ENCODE data around the gene DNMT3L. TPM values are rescaled to one million over a fixed set of nuclear protein-coding genes. Genes with fewer than 3 reads are reported as not detected.

DNMT3L gene
- total RNA-seq, 2 donors from 2014 or later: not detected

- TF ChIP-seq, protein P1, sequence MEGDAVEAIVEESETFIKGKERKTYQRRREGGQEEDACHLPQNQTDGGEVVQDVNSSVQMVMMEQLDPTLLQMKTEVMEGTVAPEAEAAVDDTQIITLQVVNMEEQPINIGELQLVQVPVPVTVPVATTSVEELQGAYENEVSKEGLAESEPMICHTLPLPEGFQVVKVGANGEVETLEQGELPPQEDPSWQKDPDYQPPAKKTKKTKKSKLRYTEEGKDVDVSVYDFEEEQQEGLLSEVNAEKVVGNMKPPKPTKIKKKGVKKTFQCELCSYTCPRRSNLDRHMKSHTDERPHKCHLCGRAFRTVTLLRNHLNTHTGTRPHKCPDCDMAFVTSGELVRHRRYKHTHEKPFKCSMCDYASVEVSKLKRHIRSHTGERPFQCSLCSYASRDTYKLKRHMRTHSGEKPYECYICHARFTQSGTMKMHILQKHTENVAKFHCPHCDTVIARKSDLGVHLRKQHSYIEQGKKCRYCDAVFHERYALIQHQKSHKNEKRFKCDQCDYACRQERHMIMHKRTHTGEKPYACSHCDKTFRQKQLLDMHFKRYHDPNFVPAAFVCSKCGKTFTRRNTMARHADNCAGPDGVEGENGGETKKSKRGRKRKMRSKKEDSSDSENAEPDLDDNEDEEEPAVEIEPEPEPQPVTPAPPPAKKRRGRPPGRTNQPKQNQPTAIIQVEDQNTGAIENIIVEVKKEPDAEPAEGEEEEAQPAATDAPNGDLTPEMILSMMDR (IDR thresholded peaks at IDR 0.05): no peak
- no peak for TF ChIP-seq POLR2A (IDR thresholded peaks at IDR 0.05)
- H3K36me3 ChIP-seq (replicated peaks in 1 of 2; ENCODE audit: insufficient read depth in 1 of 2, low read depth in 2 of 2): no peaks in the 10 kb centered on the region
- no peaks in the 10 kb centered on the region for H3K9me3 ChIP-seq
- no peak for ATAC-seq
- H3K4me3 ChIP-seq: no peak overlapping the region
- DNase-seq: no peak
- H3K27me3 ChIP-seq: no peaks in the 10 kb centered on the region
- WGBS, 2 donors: 42 to 68% methylated on average over 2 to 21 of the region's 24 CpGs
- intact Hi-C loops (cut with DNase I): no loop called here
- H3K27ac ChIP-seq: no peak overlapping the region
- peaks cover 7% of the 10 kb centered on the region for H3K4me1 ChIP-seq
These were observed 27.8 kb upstream of the DNMT3L start for GRCh38 chr21:44289381-44290010.

DNA sequence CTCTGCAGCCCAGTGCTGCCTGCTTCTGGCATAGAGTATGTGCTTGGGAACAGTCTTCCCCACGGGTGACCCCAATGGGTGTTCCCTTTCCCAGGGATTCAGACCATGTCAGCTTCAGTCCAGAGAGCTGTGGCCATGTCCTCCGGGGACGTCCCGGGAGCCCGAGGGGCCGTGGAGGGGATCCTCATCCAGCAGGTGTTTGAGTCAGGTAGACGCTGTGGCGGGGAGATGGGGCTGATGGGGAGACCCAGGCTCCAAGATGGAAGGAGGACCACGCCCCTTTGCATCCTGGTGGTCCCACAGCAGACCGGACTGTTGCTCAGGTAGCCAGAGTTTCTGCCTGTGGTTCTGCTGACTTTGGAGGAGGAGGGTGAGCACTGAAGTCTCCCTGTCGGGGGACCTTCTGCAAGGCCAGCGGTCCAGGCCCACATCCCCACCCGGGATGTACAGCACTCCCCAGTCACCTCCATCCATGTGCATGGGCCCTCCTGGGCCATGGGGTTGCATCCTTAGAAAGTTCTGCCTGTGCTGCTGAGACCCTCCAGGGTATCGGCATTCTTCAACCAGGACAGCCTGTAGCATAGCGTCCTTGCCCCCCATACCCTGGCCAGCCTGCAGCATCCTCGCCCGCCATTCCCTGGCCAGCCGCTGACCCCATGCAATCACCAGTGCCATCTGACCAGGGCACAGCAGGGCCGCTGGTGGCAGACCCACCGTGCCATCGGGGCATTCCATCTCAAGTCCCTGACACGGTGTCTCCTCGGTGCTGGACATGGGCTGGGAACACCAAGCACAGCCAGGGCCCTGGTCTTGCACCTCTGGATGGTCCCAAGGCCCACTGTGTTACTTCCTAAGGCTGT, 26.8 kb upstream of the DNMT3L start:
- Histone ChIP-seq H3K27ac (no peak overlapping the region), H3K4me1 (peaks cover 7% of the 10 kb centered on the region), H3K9me3 (no peaks in the 10 kb centered on the region), H3K4me3 (no peak overlapping the region), H3K36me3 (replicated peaks in 1 of 2; ENCODE audit: insufficient read depth in 1 of 2, low read depth in 2 of 2) (no peaks in the 10 kb centered on the region), H3K27me3 (no peaks in the 10 kb centered on the region)
- no peak for TF ChIP-seq POLR2A (IDR thresholded peaks at IDR 0.05)
- TF ChIP-seq, protein P1 (IDR thresholded peaks at IDR 0.05): no peak
- 66 to 80% methylated on average over 6 to 23 of the region's 23 CpGs for WGBS, 2 donors
- DNase-seq: no peak
- intact Hi-C loops (cut with DNase I): no loop called here
- ATAC-seq: no peak

DNA sequence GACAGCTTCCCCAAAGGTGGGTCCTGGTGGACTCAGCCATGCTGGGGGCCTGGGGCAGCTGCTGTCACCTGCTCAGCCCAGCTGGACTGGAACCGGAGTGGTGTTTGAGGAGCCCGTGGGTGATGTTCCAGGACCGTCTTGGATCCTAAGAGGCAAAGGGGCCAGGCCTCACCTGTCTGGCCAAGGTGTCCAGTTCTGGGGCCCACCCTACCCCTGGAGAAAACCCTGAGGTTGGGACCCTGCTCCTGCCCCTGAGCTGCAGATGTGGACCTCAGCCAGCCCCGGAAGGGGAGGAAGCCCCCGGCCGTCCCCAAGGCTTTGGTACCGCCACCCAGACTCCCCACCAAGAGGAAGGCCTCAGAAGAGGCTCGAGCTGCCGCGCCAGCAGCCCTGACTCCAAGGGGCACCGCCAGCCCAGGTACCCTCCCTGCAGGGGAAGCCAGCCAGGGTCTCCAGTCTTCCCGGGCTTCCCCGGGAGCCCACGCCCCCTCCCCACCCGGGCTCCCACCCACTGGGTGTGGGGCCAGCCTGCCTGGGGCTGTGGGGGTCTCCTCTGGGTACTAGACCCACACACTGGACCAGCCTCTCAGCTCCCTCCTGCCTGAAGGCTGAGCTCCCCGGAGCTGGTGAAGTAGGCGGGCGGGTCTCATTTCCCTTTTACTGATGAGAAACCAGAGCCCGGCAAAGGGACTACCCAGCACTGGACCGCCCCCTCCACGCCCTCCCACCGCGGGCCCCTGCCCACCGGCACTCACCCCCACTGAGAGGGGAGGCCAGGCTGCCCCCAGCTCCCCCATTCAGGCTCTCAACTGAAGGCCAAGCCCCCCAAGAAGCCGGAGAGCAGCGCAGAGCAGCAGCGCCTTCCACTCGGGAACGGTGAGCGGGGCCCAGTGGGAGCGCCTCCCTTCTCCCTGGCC, 25.3 kb upstream of the DNMT3L start:
- H3K27ac ChIP-seq: no peak overlapping the region
- TF ChIP-seq, protein P1 (IDR thresholded peaks at IDR 0.05): no peak
- no peak for TF ChIP-seq POLR2A (IDR thresholded peaks at IDR 0.05)
- WGBS, 2 donors: 60% methylated on average over 1 to 27 of the region's 31 CpGs
- ATAC-seq (no peak), DNase-seq (no peak)
- intact Hi-C loops (cut with DNase I): no loop called here
- H3K36me3 ChIP-seq (replicated peaks in 1 of 2; ENCODE audit: insufficient read depth in 1 of 2, low read depth in 2 of 2): no peaks in the 10 kb centered on the region
- H3K9me3 ChIP-seq: no peaks in the 10 kb centered on the region
- H3K27me3 ChIP-seq: no peaks in the 10 kb centered on the region
- H3K4me1 ChIP-seq: peaks cover 7% of the 10 kb centered on the region
- H3K4me3 ChIP-seq: no peak overlapping the region

DNA sequence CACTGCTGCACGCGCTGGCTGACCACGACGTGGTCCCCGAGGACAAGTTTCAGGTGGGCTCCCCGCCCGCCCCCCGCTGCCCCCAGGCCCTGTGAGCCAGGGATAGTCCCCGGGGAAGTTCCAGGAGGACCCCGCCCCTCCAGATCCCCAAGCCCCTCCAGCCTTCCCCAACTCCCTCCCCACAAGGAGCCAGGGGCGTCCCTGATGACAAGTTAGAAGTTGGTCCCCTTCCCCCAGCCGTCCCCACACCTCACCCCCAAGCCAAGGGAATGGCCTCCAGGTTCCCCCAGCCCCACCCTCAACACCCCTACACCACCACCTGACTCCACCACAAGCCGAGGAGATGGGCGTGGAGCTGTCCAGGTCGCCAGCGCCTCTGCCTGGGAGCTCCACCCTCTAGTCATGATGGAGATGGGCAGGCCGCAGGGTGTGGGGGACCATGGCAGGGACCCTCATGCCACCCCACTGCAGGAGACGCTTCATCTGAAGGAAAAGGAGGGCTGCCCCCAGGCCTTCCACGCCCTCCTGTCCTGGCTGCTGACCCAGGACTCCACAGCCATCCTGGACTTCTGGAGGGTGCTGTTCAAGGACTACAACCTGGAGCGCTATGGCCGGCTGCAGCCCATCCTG, 24.5 kb upstream of the DNMT3L start:
- intact Hi-C loops (cut with DNase I): no loop called here
- no peak overlapping the region for H3K27ac ChIP-seq
- H3K4me1 ChIP-seq: peaks cover 7% of the 10 kb centered on the region
- H3K36me3 ChIP-seq (replicated peaks in 1 of 2; ENCODE audit: insufficient read depth in 1 of 2, low read depth in 2 of 2): no peaks in the 10 kb centered on the region
- no peak overlapping the region for H3K4me3 ChIP-seq
- WGBS, 2 donors: 45 to 68% methylated on average over 5 to 18 of the region's 21 CpGs
- DNase-seq: no peak
- H3K27me3 ChIP-seq: no peaks in the 10 kb centered on the region
- ATAC-seq: no peak
- no peaks in the 10 kb centered on the region for H3K9me3 ChIP-seq
- TF ChIP-seq POLR2A (IDR thresholded peaks at IDR 0.05): no peak
- TF ChIP-seq, protein P1 (IDR thresholded peaks at IDR 0.05): no peak

Data from body of pancreas (tissue), 4 donors.